ENCODE data around the gene HIPK1.

Gene HIPK1

DNA sequence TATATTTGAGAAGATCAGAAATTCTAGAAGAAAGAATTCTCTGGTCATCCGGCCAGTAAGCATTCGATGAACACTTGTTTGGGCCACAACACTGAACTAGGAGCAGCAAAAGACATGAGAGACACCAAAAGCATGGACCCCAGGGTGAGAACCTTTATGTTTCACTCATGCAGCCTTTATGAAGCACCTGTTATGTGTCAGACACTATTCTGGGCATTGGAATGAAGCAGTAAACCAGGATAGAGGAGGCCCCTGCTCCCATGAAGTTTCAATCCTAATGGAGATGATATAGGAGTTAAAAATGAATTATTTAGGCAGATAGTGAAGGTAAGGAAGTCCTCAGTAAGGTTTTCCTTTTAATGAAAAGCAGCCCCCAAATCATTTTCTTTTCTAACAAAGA, 93.8 kb downstream of the HIPK1 start:
- no peak overlapping the region for H3K4me3 ChIP-seq (ENCODE audit: low read depth in 1 of 2, low read length in 2 of 2)
- no peaks in the 10 kb centered on the region for H3K36me3 ChIP-seq (ENCODE audit: control insufficient read depth in 1 of 2, insufficient read depth in 2 of 2, low read length in 2 of 2)
- no peaks in the 10 kb centered on the region for H3K9me3 ChIP-seq (ENCODE audit: control insufficient read depth in 1 of 2, low read length in 2 of 2)
- H3K27ac ChIP-seq (ENCODE audit: low read length) = no peak overlapping the region
- no peaks in the 10 kb centered on the region for H3K27me3 ChIP-seq (ENCODE audit: low read depth, low read length)
- no peaks in the 10 kb centered on the region for H3K4me1 ChIP-seq (ENCODE audit: control insufficient read depth in 1 of 2, insufficient read depth in 2 of 2, low read length in 2 of 2)

DNA sequence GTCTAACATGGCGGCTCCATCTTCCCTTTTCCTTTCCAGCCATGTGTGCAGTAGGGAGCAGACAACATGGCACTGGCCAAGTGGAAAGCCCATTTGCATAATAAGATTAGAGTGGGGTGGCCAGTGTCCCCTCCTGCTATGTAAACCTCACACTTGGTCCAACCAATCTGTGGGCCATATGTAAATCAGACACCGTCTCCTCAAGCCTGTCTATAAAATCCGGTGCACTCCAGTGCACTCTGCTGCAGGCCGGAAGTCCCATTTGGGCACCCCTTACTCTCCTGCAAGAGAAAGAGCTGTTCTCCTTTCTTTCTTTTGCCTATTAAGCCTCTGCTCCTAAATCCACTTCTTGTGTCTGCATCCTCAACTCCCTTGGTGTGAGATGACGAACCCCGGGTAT, 94.3 kb downstream of the HIPK1 start:
- H3K27me3 ChIP-seq (ENCODE audit: low read depth, low read length) = no peaks in the 10 kb centered on the region
- H3K4me1 ChIP-seq (ENCODE audit: control insufficient read depth in 1 of 2, insufficient read depth in 2 of 2, low read length in 2 of 2) = no peaks in the 10 kb centered on the region
- H3K36me3 ChIP-seq (ENCODE audit: control insufficient read depth in 1 of 2, insufficient read depth in 2 of 2, low read length in 2 of 2) = no peaks in the 10 kb centered on the region
- no peak overlapping the region for H3K4me3 ChIP-seq (ENCODE audit: low read depth in 1 of 2, low read length in 2 of 2)
- no peak overlapping the region for H3K27ac ChIP-seq (ENCODE audit: low read length)
- H3K9me3 ChIP-seq (ENCODE audit: control insufficient read depth in 1 of 2, low read length in 2 of 2) = no peaks in the 10 kb centered on the region

DNA sequence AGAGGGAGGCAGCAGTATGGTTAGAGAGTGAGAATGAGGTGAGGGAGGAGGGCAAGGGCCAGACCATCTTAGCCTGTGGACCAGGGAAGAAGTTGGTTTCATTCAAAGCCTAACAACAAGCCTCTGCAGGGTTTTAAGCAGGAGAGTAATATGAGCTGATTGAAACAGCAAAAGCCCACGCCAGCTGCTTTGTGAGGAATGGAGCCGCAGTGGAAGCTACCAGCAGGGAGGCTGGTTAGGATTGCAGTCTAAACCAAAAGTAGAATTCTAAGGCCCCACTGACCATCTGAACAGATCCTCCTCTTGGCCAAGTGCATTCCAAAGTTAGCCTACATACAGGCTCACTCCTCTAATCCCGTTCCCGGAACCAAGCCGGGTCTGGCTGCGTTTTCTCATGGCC, 94.9 kb downstream of the HIPK1 start:
- no peaks in the 10 kb centered on the region for H3K9me3 ChIP-seq (ENCODE audit: control insufficient read depth in 1 of 2, low read length in 2 of 2)
- no peaks in the 10 kb centered on the region for H3K27me3 ChIP-seq (ENCODE audit: low read depth, low read length)
- H3K36me3 ChIP-seq (ENCODE audit: control insufficient read depth in 1 of 2, insufficient read depth in 2 of 2, low read length in 2 of 2) = no peaks in the 10 kb centered on the region
- no peaks in the 10 kb centered on the region for H3K4me1 ChIP-seq (ENCODE audit: control insufficient read depth in 1 of 2, insufficient read depth in 2 of 2, low read length in 2 of 2)
- no peak overlapping the region for H3K27ac ChIP-seq (ENCODE audit: low read length)
- H3K4me3 ChIP-seq (ENCODE audit: low read depth in 1 of 2, low read length in 2 of 2) = no peak overlapping the region

DNA sequence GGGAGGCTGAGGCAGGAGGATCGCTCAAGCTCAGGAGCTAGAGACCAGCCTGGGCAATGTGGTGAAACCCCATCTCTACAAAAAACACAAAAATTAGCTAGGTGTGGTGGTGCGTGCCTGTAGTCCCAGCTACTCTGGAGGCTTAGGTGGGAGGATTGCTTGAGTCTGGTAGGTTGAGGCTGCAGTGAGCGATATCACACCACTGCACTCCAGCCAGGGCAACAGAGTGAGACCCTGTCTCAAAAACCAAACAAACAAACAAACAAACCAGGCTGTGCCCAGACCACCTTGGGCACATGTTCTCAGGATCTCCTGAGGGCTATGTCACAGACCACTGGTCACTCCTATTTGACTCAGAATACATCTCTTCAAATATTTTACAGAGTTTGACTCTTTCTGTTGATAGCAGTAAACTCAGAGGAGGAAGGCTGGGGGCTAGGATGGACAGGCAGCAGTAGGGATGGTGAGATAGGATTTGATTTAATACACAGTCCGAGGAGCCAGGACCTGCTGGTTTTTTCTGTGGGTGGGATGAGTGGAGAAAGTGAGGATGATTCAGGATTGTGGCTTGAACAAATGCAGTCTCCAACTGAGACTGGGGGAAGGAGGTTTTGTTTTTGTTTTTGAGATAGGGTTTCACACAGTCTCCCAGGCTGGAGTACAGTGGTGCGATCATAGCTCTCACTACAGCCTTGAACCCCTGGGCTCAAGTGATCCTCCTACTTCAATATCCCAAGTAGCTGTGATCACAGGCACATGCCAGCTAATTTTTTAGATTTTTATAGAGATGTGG, 96.7 kb downstream of the HIPK1 start:
- no peaks in the 10 kb centered on the region for H3K4me1 ChIP-seq (ENCODE audit: control insufficient read depth in 1 of 2, insufficient read depth in 2 of 2, low read length in 2 of 2)
- H3K4me3 ChIP-seq (ENCODE audit: low read depth in 1 of 2, low read length in 2 of 2) = no peak overlapping the region
- no peaks in the 10 kb centered on the region for H3K36me3 ChIP-seq (ENCODE audit: control insufficient read depth in 1 of 2, insufficient read depth in 2 of 2, low read length in 2 of 2)
- H3K27ac ChIP-seq (ENCODE audit: low read length) = no peak overlapping the region
- no peaks in the 10 kb centered on the region for H3K27me3 ChIP-seq (ENCODE audit: low read depth, low read length)
- no peaks in the 10 kb centered on the region for H3K9me3 ChIP-seq (ENCODE audit: control insufficient read depth in 1 of 2, low read length in 2 of 2)

DNA sequence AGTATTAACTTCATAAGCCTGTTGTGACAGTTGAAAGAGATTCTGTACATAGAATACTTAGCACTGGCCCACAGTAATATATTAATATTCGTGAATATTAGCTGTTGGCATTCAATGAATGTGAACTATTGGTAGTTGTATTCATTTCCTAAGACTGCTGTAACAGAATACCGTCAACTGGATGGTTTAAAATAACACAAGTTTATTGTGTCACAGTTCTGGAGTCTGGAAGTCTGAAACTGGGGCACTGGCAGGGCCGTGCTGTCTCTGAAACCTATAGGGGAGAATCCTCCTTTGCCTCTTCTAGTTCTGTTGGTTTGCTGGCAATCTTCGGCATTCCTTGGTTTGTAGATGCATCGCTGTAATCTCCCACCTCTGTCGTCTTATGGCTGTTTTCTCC, 97.7 kb downstream of the HIPK1 start:
- Histone ChIP-seq H3K27ac (ENCODE audit: low read length) (no peak overlapping the region), H3K27me3 (ENCODE audit: low read depth, low read length) (no peaks in the 10 kb centered on the region), H3K4me3 (ENCODE audit: low read depth in 1 of 2, low read length in 2 of 2) (no peak overlapping the region), H3K4me1 (ENCODE audit: control insufficient read depth in 1 of 2, insufficient read depth in 2 of 2, low read length in 2 of 2) (no peaks in the 10 kb centered on the region), H3K9me3 (ENCODE audit: control insufficient read depth in 1 of 2, low read length in 2 of 2) (no peaks in the 10 kb centered on the region), H3K36me3 (ENCODE audit: control insufficient read depth in 1 of 2, insufficient read depth in 2 of 2, low read length in 2 of 2) (no peaks in the 10 kb centered on the region)

All from muscle layer of duodenum (tissue), 2 donors.